K562 (cell line): ENCODE results near the gene PDE6B. TPM values are rescaled to one million over a fixed set of nuclear protein-coding genes. Genes with fewer than 3 reads are reported as not detected.

Source experiments
- CEBPG ChIP-seq, 3 experiments: fragments of 200-800 bp in 1 of 3; sonication (Bioruptor generic) in 1 of 3; sonication (generic) in 1 of 3; formaldehyde crosslinking in 1 of 3; IDR thresholded peaks in 2 of 3; conservative IDR thresholded peaks in 1 of 3; 2 replicates each; pipeline versions ENCODE4 v1.6.1 to v1.8.0; 2016 to 2022; ENCODE audit warnings: missing compliant biosample characterization in 2 of 3, missing genetic modification characterization in 2 of 3, mild to moderate bottlenecking in 1 of 3, missing genetic modification reagents in 1 of 3
- CTCF ChIP-seq, 3 experiments: IDR thresholded peaks in 2 of 3; conservative IDR thresholded peaks in 1 of 3; 2 replicates each; pipeline ENCODE4 v1.5.1; 2011 to 2012; ENCODE audit warnings: low read length in 3 of 3, mild to moderate bottlenecking in 3 of 3, control low read depth in 2 of 3, improper control_type of control experiment in 1 of 3, inconsistent platforms in 1 of 3, low read depth in 1 of 3, mixed read lengths in 1 of 3, moderate library complexity in 1 of 3; ENCODE audit not compliant: insufficient read depth in 2 of 3
- HLTF ChIP-seq: fragments of 450-650 bp; IDR thresholded peaks from 2 replicates; pipeline ENCODE4 v1.6.1; 2016
- NELFE ChIP-seq: IDR thresholded peaks from 2 replicates; pipeline ENCODE4 v1.6.1; 2011; ENCODE audit warnings: mild to moderate bottlenecking; ENCODE audit not compliant: insufficient read depth, insufficient read length
- PTTG1 ChIP-seq: fragments of 450-650 bp; IDR thresholded peaks from 2 replicates; pipeline ENCODE4 v1.6.1; 2016; ENCODE audit warnings: low read depth, mild to moderate bottlenecking, missing genetic modification characterization, missing compliant biosample characterization
- RERE ChIP-seq: sonication (generic); formaldehyde crosslinking; IDR thresholded peaks from 2 replicates; pipeline ENCODE4 v1.8.0; 2023; ENCODE audit warnings: missing genetic modification reagents, mild to moderate bottlenecking, borderline replicate concordance
- ZEB2 ChIP-seq: fragments of 450-650 bp; IDR thresholded peaks from 2 replicates; pipeline ENCODE4 v1.6.1; 2016
- ZFP91 ChIP-seq: sonication (generic); formaldehyde crosslinking; IDR thresholded peaks from 2 replicates; pipeline ENCODE4 v1.8.0; 2022; ENCODE audit warnings: mild to moderate bottlenecking, missing genetic modification reagents
- ZNF274 ChIP-seq: IDR thresholded peaks from 2 replicates; pipeline ENCODE4 v1.6.1; 2011; ENCODE audit warnings: low read depth, mild to moderate bottlenecking, low read length, moderate library complexity, borderline replicate concordance
- ZNF384 ChIP-seq: IDR thresholded peaks from 2 replicates; pipeline ENCODE4 v1.6.1; 2012; ENCODE audit warnings: low read depth, low read length, improper control_type of control experiment
- ZNF518B ChIP-seq: fragments of 250-450 bp; sonication (Bioruptor Pico); IDR thresholded peaks from 2 replicates; pipeline ENCODE4 v1.5.0; 2021; ENCODE audit warnings: mild to moderate bottlenecking, moderate library complexity
- polyA plus RNA-seq, 8 experiments: library from polyadenylated mRNA; depleted of rRNA in 4 of 8; stranded (reverse) in 5 of 8; unstranded in 3 of 8; fragments of >200 nt; fragmentation: Nextera tagmentation in 2 of 8; fragmentation: Illumina TruSeq in 1 of 8; extraction: Ambion mirVana in 2 of 8; extraction: Trizol in 1 of 8; gene quantifications; 2 replicates each; pipeline versions ENCODE4 v1.2.1 to v1.2.3, GENCODE V29; 2011 to 2014; ENCODE audit warnings: inconsistent platforms in 1 of 8, missing spikeins in 1 of 8
- total RNA-seq, 7 experiments: library from RNA; depleted of rRNA in 6 of 7; stranded (reverse); fragments of >200 nt in 6 of 7; fragmentation: Illumina TruSeq in 2 of 7; extraction: Trizol in 2 of 7; gene quantifications; 2 replicates each; pipeline versions ENCODE4 v1.2.1 to v1.2.3, GENCODE V29; 2011 to 2021; ENCODE audit warnings: low replicate concordance in 1 of 7

Gene PDE6B
- total and polyA plus RNA-seq, 9 of the 15 experiments (the other 6 are each of a cell fraction or from before 2014, with no cell fraction given) = 0.04 TPM; not detected in 8

GRCh38 chr4:646460-646859 lies 21.1 kb downstream of the PDE6B start (continued):
- TF ChIP-seq CEBPG (CRISPR knock-in tag; IDR thresholded peaks at IDR 0.05) (no peak), CEBPG (tag; conservative IDR thresholded peaks at IDR 0.05 in 1 of 2, IDR thresholded peaks at IDR 0.05 in 1 of 2) (no peak), HLTF (0 out of 2 replicates have a peak, but pooled peaks have one; percentile 6), PTTG1 (tag) (no peak), RERE (CRISPR knock-in tag) (no peak), NELFE (no peak), ZNF518B (no peak), ZNF384 (no peak), ZEB2 (no peak), CTCF (IDR thresholded peaks at IDR 0.05 in 2 of 3, conservative IDR thresholded peaks at IDR 0.05 in 1 of 3; ENCODE audit: insufficient read depth in 2 of 3, low read depth in 1 of 3, low read length in 3 of 3) (peak; percentile 9 to 17 (median 14); a peak in 1 of 6 replicates), ZNF274 (no peak), ZFP91 (CRISPR knock-in tag) (no peak)
